Measurements from ENCODE around the gene TMEM135. TPM values are rescaled to one million over a fixed set of nuclear protein-coding genes. Genes with fewer than 3 reads are reported as not detected.
"Not testable (repeated sequence)": the region's sequence is repeated elsewhere in the genome, so short reads cannot be mapped to it uniquely, and the experiment has no call there.

Gene TMEM135
- total RNA-seq, 2 experiments from 2014 or later: 14.1 to 15.6 TPM

- Histone ChIP-seq H3K27me3 (ENCODE audit: control insufficient read depth in 1 of 2, insufficient read depth in 2 of 2, low read length in 2 of 2) (no peaks in the 10 kb centered on the region), H3K4me3 (ENCODE audit: low read length) (no peak overlapping the region), H3K9me3 (ENCODE audit: control insufficient read depth in 1 of 2, insufficient read depth in 1 of 2, low read length in 2 of 2) (peaks cover 0 to 11% of the 10 kb centered on the region in 2 experiments), H3K36me3 (ENCODE audit: insufficient read depth, low read length) (no peaks in the 10 kb centered on the region), H3K27ac (ENCODE audit: low read depth in 1 of 2, low read length in 2 of 2) (no peak overlapping the region), H3K4me1 (ENCODE audit: insufficient read depth, low read length) (no peaks in the 10 kb centered on the region)
- ATAC-seq (ENCODE audit: poor library complexity) (no peak), DNase-seq (no peak)
- H3K4me1 Mint-ChIP-seq (ENCODE audit: low read depth): peaks cover 19% of the 10 kb centered on the region
- ChIA-PET POLR2A (no interaction called here), CTCF (no interaction called here)
- intact Hi-C loops (cut with DNase I, micrococcal nuclease): no loop called here
- H3K27ac Mint-ChIP-seq: no peak overlapping the region
- no peaks in the 10 kb centered on the region for H3K27me3 Mint-ChIP-seq
- no peak for TF ChIP-seq CTCF (IDR thresholded peaks at IDR 0.05)
- no peak overlapping the region for H3K4me3 Mint-ChIP-seq
- H3K36me3 Mint-ChIP-seq (ENCODE audit: low read depth): peaks cover 26% of the 10 kb centered on the region
- H3K9me3 Mint-ChIP-seq: no peaks in the 10 kb centered on the region
These were observed 113.2 kb downstream of the TMEM135 start for GRCh38 chr11:87150936-87151335.

- Histone ChIP-seq H3K4me3 (ENCODE audit: low read length) (no peak overlapping the region), H3K4me1 (ENCODE audit: insufficient read depth, low read length) (no peaks in the 10 kb centered on the region), H3K36me3 (ENCODE audit: insufficient read depth, low read length) (no peaks in the 10 kb centered on the region), H3K27me3 (ENCODE audit: control insufficient read depth in 1 of 2, insufficient read depth in 2 of 2, low read length in 2 of 2) (no peaks in the 10 kb centered on the region), H3K27ac (ENCODE audit: low read depth in 1 of 2, low read length in 2 of 2) (no peak overlapping the region), H3K9me3 (ENCODE audit: control insufficient read depth in 1 of 2, insufficient read depth in 1 of 2, low read length in 2 of 2) (peaks cover 0 to 8% of the 10 kb centered on the region in 2 experiments)
- ATAC-seq (ENCODE audit: poor library complexity): no peak
- CTCF ChIA-PET: no interaction called here
- Mint-ChIP-seq H3K36me3 (ENCODE audit: low read depth) (peaks cover 16% of the 10 kb centered on the region), H3K27me3 (no peaks in the 10 kb centered on the region), H3K9me3 (no peaks in the 10 kb centered on the region), H3K4me1 (ENCODE audit: low read depth) (peaks cover 18% of the 10 kb centered on the region), H3K27ac (no peak overlapping the region), H3K4me3 (no peak overlapping the region)
- intact Hi-C loops (cut with DNase I, micrococcal nuclease): no loop called here
- no peak for TF ChIP-seq CTCF (IDR thresholded peaks at IDR 0.05)
- POLR2A ChIA-PET: no interaction called here
- DNase-seq: no peak
These were observed 116.5 kb downstream of the TMEM135 start for GRCh38 chr11:87154246-87154645.

- peaks cover 6% of the 10 kb centered on the region for H3K4me1 Mint-ChIP-seq (ENCODE audit: low read depth)
- no peak overlapping the region for H3K4me3 Mint-ChIP-seq
- peaks cover 0 to 4% of the 10 kb centered on the region in 2 experiments for H3K9me3 ChIP-seq (ENCODE audit: control insufficient read depth in 1 of 2, insufficient read depth in 1 of 2, low read length in 2 of 2)
- no peaks in the 10 kb centered on the region for H3K27me3 ChIP-seq (ENCODE audit: control insufficient read depth in 1 of 2, insufficient read depth in 2 of 2, low read length in 2 of 2)
- ATAC-seq (ENCODE audit: poor library complexity) (no peak), DNase-seq (no peak)
- TF ChIP-seq CTCF (IDR thresholded peaks at IDR 0.05): no peak
- H3K36me3 ChIP-seq (ENCODE audit: insufficient read depth, low read length): no peaks in the 10 kb centered on the region
- ChIA-PET POLR2A (no interaction called here), CTCF (interaction anchor here (0.7 kb wide), 1 partner anchor 121 kb away, joined by 3 read pairs; no protein-coding TSS in a partner anchor)
- peaks cover 9% of the 10 kb centered on the region for H3K36me3 Mint-ChIP-seq (ENCODE audit: low read depth)
- H3K4me3 ChIP-seq (ENCODE audit: low read length): no peak overlapping the region
- no peaks in the 10 kb centered on the region for H3K27me3 Mint-ChIP-seq
- H3K27ac Mint-ChIP-seq: no peak overlapping the region
- no peaks in the 10 kb centered on the region for H3K9me3 Mint-ChIP-seq
- H3K27ac ChIP-seq (ENCODE audit: low read depth in 1 of 2, low read length in 2 of 2): no peak overlapping the region
- no peaks in the 10 kb centered on the region for H3K4me1 ChIP-seq (ENCODE audit: insufficient read depth, low read length)
- intact Hi-C loops (cut with DNase I, micrococcal nuclease): no loop called here
These were observed 119.2 kb downstream of the TMEM135 start for GRCh38 chr11:87156970-87157369.

- H3K4me3 ChIP-seq (ENCODE audit: low read length); ATAC-seq (ENCODE audit: poor library complexity); H3K27ac Mint-ChIP-seq; CTCF ChIA-PET; H3K4me1 Mint-ChIP-seq (ENCODE audit: low read depth); POLR2A ChIA-PET; H3K9me3 Mint-ChIP-seq; H3K27me3 Mint-ChIP-seq; H3K27ac ChIP-seq (ENCODE audit: low read depth in 1 of 2, low read length in 2 of 2); H3K36me3 ChIP-seq (ENCODE audit: insufficient read depth, low read length); H3K27me3 ChIP-seq (ENCODE audit: control insufficient read depth in 1 of 2, insufficient read depth in 2 of 2, low read length in 2 of 2); DNase-seq; H3K4me3 Mint-ChIP-seq; intact Hi-C loops (cut with DNase I, micrococcal nuclease); H3K4me1 ChIP-seq (ENCODE audit: insufficient read depth, low read length): not testable (repeated sequence)
- H3K36me3 Mint-ChIP-seq (ENCODE audit: low read depth): peaks cover 64% of the 10 kb centered on the region
- peaks cover 0 to 11% of the 10 kb centered on the region in 2 experiments for H3K9me3 ChIP-seq (ENCODE audit: control insufficient read depth in 1 of 2, insufficient read depth in 1 of 2, low read length in 2 of 2)
These were observed 131.3 kb downstream of the TMEM135 start for GRCh38 chr11:87169076-87169475.
